Endothelial cell of umbilical vein (primary cell): ENCODE results near the gene MACF1.

Experiments used
- MYC ChIP-seq: IDR thresholded peaks from one replicate; pipeline ENCODE4 v1.6.1; 2011; ENCODE audit warnings: mild to moderate bottlenecking, low read depth, low read length
- POLR2A ChIP-seq: IDR thresholded peaks from 2 replicates; pipeline ENCODE4 v1.6.1; 2012; ENCODE audit warnings: low read depth, mild to moderate bottlenecking, control low read depth, low read length
- POLR2AphosphoS5 ChIP-seq: IDR thresholded peaks from 2 replicates; pipeline ENCODE4 v1.6.1; 2012; ENCODE audit warnings: low read depth, mild to moderate bottlenecking, control low read depth, low read length, moderate library complexity; ENCODE audit not compliant: insufficient read depth
- TF ChIP-seq, protein P1 (sequence below), 2 donors: IDR thresholded peaks; 1 replicate in 1 of 2; 2 replicates in 1 of 2; pipeline ENCODE4 v1.5.1; 2011; ENCODE audit warnings: low read length in 2 of 2, mild to moderate bottlenecking in 2 of 2, moderate library complexity in 2 of 2, control low read depth in 1 of 2, inconsistent platforms in 1 of 2, low read depth in 1 of 2; ENCODE audit not compliant: insufficient read depth in 1 of 2; ENCODE audit errors: extremely low read depth in 1 of 2
- TF ChIP-seq, protein P2 (sequence below): IDR thresholded peaks from 2 replicates; pipeline ENCODE4 v1.6.1; 2011; ENCODE audit not compliant: insufficient read depth, insufficient read length

DNA sequence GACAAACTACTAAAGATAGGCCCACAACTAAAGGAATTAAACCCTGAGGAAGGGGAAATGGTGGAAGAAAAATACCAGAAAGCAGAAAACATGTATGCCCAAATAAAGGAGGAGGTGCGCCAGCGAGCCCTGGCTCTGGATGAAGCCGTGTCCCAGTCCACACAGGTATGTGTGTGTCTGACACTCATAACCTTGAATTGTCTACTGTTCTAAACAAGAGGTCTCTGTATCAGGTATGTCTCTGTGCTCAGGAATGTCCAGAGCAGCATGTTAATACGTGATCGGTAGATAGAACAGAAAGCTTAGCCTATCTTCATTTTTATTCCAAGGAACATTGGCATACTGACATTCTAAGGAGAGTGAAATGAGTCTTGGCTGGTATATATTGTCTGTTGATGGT lies 231.1 kb downstream of the MACF1 start:
- TF ChIP-seq, protein P1, sequence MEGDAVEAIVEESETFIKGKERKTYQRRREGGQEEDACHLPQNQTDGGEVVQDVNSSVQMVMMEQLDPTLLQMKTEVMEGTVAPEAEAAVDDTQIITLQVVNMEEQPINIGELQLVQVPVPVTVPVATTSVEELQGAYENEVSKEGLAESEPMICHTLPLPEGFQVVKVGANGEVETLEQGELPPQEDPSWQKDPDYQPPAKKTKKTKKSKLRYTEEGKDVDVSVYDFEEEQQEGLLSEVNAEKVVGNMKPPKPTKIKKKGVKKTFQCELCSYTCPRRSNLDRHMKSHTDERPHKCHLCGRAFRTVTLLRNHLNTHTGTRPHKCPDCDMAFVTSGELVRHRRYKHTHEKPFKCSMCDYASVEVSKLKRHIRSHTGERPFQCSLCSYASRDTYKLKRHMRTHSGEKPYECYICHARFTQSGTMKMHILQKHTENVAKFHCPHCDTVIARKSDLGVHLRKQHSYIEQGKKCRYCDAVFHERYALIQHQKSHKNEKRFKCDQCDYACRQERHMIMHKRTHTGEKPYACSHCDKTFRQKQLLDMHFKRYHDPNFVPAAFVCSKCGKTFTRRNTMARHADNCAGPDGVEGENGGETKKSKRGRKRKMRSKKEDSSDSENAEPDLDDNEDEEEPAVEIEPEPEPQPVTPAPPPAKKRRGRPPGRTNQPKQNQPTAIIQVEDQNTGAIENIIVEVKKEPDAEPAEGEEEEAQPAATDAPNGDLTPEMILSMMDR (IDR thresholded peaks at IDR 0.05; ENCODE audit: extremely low read depth in 1 of 2, insufficient read depth in 1 of 2, low read depth in 1 of 2, low read length in 2 of 2): no peak
- TF ChIP-seq POLR2AphosphoS5 (no peak), POLR2A (no peak), MYC (no peak)
- TF ChIP-seq, protein P2, sequence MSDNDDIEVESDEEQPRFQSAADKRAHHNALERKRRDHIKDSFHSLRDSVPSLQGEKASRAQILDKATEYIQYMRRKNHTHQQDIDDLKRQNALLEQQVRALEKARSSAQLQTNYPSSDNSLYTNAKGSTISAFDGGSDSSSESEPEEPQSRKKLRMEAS: no peak
